NCI-H774 (cell line): ENCODE measurements around the gene HEMGN.
"Not testable (repeated sequence)": the region's sequence is repeated elsewhere in the genome, so short reads cannot be mapped to it uniquely, and the experiment has no call there.

Source experiments
- DNase-seq: peaks from one replicate; lab custom pipeline; 2025; lab: John Stamatoyannopoulos, UW

HEMGN gene

DNA sequence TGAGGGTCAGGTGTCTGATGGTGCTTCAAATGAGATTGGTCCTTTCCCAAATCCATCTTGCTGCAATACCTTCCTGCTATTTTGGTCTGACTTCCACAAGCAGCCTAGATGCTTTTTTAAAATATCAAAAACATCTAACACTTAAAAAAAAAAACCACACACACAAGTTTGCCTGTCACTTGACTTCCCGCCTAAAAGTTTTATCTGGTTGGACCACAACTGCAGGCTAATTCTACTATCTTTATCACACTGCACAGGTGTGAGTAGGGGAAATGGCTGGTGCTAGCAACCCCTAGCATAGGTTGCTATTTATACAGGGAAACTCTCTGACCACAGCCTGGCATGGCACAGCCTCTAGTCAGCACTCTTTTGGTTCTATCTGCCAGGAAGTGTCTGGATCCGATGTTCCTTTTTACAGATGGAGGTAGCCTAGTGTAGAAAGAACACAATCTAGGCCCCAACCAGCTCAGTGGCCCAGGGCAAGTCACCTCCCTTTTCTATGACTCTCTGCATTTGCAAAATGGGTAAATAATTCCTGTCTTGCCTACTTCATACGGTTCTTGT lies at the start of gene HEMGN:
HEMGN (minus strand) TSS at position 92 of the 564 bp plus-strand sequence; CDS start at position 56, 36 bp downstream.
- DNase-seq = no peak

DNA sequence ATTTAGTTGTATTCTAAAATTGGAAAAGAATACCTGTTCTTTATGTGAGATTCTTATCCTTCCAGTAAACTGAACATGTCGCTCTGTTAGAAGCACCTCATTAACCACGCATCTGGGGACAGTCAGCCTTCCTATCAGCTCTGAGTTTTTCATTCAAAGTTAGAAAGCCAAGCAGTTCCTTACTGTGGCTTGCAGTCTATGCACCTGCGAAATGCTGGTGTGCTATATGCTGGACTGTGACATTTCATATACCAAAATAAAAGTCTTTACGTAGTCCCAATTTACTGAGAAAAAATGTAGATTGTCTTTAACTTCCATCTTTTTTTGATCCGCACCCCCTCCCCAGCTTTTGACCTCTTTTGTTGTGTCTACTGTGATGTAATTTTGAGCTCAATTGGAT lies 49.5 kb upstream of the HEMGN start:
- DNase-seq = no peak

DNA sequence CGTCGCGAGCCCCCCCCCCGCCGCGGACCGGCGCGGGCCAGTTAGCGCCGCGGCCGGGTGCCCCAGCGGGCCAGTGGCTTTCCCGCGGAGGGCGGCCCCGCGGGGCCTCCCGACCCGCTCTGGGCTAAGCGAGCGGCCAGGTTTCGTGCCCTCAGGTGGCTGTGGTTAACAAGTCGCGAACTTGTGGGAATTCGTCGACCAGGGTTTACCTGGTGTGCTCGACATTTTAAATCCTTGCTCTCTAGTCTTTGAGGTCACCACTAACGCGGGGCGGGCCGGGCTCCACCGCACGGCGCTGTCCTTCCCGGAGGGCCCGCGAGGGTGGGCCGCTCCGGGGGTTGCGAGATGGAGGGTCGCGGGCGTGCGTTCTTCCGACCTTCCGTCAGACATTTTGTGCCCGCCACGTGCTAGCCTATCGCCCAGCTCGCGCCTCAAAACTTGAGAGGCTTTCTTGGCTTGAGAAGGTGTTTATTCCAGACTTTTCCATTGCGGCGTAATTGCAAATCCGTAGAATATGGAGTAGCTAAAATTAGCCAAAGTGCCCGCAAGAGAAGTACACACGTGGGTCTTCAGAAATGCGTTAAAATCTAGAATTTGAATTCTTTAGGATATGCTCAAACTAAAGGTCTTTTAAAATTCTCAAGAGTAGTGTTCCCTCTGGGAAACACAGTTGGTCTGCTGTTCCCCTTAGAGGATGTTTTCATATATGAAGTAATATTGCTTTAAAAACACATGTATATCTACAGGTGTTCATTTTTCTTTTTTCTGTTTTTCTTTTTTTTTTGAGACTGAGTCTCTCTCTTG lies 47.3 kb upstream of the HEMGN start:
- DNase-seq = no peak

DNA sequence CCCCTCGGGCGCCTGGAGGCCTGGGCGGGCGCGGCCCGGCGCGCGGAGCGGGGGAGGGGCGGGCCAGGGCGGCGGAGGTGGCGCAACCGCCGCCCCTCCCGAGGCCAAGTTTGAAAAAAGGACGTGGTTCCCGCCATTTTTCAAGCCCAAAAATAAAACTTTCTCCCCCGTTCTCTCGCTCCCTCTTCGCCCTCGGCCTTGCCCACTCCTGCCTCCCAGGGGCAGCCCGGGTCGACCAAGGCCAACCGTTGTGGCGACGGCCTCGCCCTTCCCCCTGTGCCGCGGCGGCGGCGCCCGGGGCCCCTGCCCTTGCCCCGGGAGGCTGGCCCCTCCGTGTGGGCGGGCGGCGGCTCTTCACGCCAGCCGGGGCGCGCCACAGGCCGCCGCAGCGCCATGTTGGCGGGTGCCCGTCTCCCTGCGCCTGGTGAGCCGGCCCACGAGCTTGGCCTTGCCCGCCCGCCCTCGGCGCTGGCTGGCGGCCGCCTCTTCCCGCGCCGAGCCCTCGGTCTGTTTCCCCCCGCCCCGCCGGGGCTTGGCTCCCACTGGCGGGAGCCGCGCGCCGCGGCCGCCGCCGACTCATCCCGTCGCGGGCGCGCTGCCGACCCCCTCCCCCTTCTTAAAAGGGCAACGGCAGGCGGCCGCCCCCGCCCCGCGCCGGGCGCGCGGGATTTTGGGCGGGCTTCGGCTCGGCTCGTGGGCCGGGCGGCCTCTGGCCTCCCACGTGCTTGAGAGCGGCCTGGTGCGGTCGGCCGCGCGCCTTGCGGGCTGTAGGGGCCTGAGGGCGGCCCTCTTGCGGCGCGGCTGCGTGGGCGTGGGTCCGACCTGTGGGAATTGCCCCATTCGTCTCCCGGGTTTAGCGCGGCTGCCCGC lies 46.5 kb upstream of the HEMGN start:
- peak; percentile 49 for DNase-seq

DNA sequence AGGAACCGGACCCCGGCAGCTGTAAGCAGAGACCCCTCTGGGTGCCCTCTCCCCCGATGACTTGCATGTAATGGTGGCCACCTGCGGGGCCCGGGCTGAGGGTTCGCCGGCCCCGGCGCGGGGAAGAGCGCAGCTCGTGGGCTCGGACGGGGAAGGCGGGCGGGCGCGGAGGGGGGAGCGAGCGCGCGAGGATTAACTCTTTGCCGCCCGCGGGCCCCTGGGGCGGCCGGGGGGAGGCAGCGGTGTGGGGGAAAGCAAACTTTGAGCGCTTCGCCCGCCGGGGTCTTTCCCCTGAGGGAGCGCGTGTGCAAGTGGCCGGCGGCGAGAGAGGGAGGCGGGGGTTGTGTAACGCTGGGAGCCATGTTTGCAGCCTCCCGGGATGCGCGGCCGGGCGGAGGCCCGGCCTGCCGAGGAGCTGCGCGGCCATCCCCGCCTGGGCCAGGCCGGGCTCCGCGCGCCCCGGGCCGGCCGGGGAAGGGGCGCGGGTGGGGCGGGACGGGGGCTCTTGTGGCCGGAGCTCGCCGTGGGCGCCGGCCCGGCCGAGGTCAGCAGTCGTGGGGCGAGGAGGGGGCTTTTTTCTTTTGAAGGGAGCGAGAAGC lies 45.7 kb upstream of the HEMGN start:
- peak; percentile 22 for DNase-seq

DNA sequence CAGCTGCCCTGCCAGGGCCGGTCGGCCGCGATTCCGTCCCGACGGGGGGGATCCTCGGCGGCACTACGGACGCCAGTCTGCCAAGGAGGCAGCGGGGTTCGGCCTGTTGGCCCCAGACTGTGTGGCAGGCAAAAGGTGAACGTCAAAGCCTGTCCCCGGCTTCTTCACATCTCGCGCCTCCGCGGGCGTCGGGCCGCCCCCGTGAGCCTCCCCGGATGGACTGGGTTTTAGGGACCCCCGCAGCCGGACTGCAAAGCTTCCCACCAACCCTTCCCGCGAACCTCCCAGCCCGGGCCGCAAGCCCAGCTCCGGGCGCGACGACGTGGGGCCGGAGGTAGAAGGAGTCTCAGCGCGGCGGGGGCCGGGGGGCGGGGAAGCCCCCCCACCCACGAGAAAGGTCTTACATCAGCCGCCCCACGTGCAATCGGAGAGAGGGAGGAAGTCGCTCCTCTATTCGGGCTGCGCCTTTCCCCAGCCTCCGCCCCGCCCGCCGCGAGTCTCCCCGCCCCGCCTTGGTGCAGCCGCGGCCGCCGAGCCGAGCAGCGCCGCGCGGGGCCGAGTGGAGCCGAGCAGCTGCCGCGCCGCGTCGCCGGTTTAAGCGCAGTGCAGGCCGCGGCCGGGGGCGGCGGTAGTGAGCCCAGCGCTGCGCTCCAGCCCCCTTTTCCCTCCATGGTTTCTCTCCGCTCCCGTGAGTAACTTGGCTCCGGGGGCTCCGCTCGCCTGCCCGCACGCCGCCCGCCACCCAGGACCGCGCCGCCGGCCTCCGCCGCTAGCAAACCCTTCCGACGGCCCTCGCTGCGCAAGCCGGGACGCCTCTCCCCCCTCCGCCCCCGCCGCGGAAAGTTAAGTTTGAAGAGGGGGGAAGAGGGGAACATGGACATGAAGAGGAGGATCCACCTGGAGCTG lies 45.0 kb upstream of the HEMGN start, which contains the start of gene ANP32B:
ANP32B (plus strand) TSS at position 659 of the 906 bp plus-strand sequence; CDS start at position 874, 215 bp downstream.
- DNase-seq = peak; percentile 79

DNA sequence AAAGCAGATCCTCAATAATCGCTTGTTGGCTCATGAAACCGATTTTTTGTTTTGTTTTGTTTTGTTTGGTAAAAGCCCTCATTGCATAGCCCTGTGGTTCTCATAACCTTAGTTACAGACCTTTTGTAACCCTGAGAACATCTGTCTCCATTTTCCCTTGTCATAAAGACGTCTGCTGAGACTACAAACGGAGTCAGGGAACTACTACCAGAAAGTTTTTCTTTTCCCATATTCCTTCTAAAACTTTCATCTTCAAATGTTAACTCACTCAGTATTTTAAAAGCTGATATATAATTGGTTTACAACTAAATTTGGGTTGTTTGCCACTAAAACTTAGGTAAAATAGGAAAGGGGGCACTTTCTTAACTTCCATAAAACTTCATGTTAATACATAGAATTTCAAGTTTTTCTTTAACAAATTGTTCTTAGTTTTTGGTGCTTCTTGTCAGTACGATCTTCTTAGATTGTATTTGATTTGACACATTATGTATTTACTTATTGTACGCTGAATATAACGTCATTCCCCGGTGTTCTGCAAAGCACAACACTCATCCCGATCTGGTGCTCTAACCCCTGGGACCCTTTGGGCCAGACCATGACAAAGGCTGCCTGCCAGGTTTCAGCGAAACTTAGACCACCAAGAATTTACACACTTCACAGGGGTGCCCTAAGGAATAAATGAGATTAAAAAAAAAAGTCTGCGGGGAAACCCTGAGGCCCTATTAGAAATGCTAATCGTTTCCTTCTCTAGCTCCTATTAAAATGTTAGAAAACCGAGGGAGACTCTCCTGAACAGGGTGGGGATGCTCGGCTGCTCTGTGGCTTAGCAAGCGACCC lies 44.1 kb upstream of the HEMGN start:
- no peak for DNase-seq

GRCh38 chr9:97980918-97981845 lies 43.2 kb upstream of the HEMGN start:
- DNase-seq = no peak

GRCh38 chr9:97980479-97980803 lies 42.5 kb upstream of the HEMGN start:
- no peak for DNase-seq

GRCh38 chr9:97979788-97980478 lies 42.0 kb upstream of the HEMGN start:
- no peak for DNase-seq

DNA sequence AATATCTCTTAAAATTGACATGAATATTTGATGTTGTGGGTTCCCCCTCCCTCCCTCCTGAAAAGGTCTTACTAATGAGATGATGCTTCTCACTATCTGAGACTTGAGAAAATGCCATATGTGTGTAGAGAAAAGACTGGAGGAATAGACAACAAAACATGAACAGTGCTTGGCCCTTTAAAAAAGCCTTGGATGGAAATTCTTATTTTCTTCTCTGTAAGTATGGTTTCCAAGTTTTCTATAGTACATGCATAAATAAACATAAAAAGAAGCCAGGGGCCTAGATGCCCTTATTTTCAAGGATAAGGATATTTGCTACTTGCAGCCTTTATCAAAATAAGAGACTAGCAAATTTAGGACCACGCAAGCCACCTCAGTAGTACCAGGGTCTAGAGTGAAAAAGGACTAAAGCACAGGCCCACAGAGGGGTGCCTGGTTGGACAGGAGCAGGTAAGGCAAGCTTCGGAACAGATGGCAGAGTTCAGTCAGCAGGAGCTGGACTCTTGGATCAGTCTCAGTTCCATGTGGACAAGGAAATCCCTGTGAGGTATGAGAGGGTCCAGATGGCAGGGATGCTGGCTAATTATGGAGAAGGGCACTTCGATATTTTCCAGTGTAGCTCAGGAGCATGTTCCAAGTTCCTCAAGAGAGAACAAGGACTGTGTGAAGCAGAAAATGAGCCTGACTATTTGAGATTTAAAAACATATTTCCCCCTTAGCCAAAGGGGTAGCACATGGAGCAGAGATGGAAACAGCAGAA lies 40.6 kb upstream of the HEMGN start:
- DNase-seq = no peak

- DNase-seq = not testable (repeated sequence)
These were observed 38.7 kb upstream of the HEMGN start for GRCh38 chr9:97976633-97977032.

- no peak for DNase-seq
These were observed 37.4 kb upstream of the HEMGN start for GRCh38 chr9:97975376-97975775.

- DNase-seq = no peak
These were observed 34.8 kb upstream of the HEMGN start for GRCh38 chr9:97972753-97973152.

DNA sequence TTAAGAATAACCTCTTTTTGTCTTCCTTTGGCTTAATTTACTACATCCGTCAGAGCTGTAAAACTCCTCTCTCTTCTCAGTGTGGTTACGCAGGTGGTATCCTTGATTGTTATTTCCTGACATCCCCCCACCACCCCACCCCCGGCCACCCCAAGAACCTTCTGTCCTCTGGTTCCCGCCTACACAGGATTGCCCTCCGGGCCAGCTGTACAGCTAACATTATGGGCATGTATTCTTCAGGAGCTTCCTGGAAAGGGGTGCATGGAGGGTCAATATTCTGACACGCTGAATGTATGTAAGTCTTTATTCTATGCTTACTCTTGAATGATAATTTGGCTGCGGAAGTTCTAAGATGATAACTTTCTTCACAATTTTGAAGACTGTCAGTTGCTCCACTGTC lies 32.2 kb upstream of the HEMGN start:
- no peak for DNase-seq

GRCh38 chr9:97969014-97969413 lies 31.0 kb upstream of the HEMGN start:
- DNase-seq = no peak

DNA sequence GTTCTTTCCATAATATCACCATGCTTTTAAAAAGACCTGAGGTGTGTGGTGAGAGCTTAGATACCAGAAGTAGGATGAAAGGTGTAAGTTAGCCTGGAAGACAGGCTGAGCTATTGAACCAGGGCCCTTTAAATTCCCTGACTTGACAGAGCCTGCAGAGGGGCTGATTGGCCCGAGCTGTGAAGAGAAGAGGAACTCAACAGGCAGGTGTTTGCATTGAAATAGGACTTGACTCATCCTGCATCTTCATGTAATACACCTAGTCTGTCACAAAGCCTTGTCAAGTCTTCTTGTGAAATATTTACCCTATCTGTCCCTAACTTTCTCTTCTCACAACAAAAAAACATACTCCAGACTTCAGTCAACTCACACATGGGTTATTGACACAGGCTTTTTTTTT lies 28.5 kb upstream of the HEMGN start:
- DNase-seq = no peak

- no peak for DNase-seq
These were observed 26.9 kb upstream of the HEMGN start for GRCh38 chr9:97964901-97965300.
